IPS-NIHi7 (cell line): ENCODE measurements around the gene SULF2.
"Not testable (repeated sequence)": the region's sequence is repeated elsewhere in the genome, so short reads cannot be mapped to it uniquely, and the experiment has no call there.

ENCODE experiments used
- DNase-seq: peaks from one replicate; pipeline ENCODE4 v3.0.0; 2012; ENCODE audit warnings: mixed read lengths; ENCODE audit errors: extremely low spot score

SULF2 gene

GRCh38 chr20:47804972-47805371, 19.7 kb upstream of the SULF2 start:
- not testable (repeated sequence) for DNase-seq

- not testable (repeated sequence) for DNase-seq
Observed at GRCh38 chr20:47804224-47804825, 19.0 kb upstream of the SULF2 start.

- no peak for DNase-seq
Observed at GRCh38 chr20:47802975-47803374, 17.7 kb upstream of the SULF2 start.

GRCh38 chr20:47802226-47802920, 17.1 kb upstream of the SULF2 start:
- no peak for DNase-seq

- no peak for DNase-seq
Observed at GRCh38 chr20:47801759-47802158, 16.5 kb upstream of the SULF2 start.

GRCh38 chr20:47801079-47801478, 15.8 kb upstream of the SULF2 start:
- DNase-seq, result no peak

GRCh38 chr20:47800623-47801022, 15.3 kb upstream of the SULF2 start:
- no peak for DNase-seq

- DNase-seq, result no peak
Observed at GRCh38 chr20:47799116-47799715, 13.9 kb upstream of the SULF2 start.

GRCh38 chr20:47796971-47797370, 11.7 kb upstream of the SULF2 start:
- no peak for DNase-seq

GRCh38 chr20:47795214-47795907, 10.1 kb upstream of the SULF2 start:
- no peak for DNase-seq

GRCh38 chr20:47794264-47794663, 9.0 kb upstream of the SULF2 start:
- not testable (repeated sequence) for DNase-seq

GRCh38 chr20:47792021-47792618, 6.8 kb upstream of the SULF2 start:
- DNase-seq, result no peak

GRCh38 chr20:47791084-47791599, 5.9 kb upstream of the SULF2 start:
- DNase-seq, result no peak

- DNase-seq, result no peak
Observed at GRCh38 chr20:47790580-47790965, 5.3 kb upstream of the SULF2 start.

- DNase-seq, result no peak
Observed at GRCh38 chr20:47789764-47790579, 4.7 kb upstream of the SULF2 start.

- no peak for DNase-seq
Observed at GRCh38 chr20:47789081-47789763, 3.9 kb upstream of the SULF2 start.

GRCh38 chr20:47788741-47789080, 3.4 kb upstream of the SULF2 start:
- DNase-seq, result no peak

GRCh38 chr20:47786765-47787107, 1.5 kb upstream of the SULF2 start:
- no peak for DNase-seq

- DNase-seq, result peak; percentile 71
Observed at GRCh38 chr20:47785854-47786764, 828 bp upstream of the SULF2 start.
